Stomach smooth muscle (tissue), 2 donors: ENCODE results near the gene RUNDC1.

Experiments
- H3K27ac ChIP-seq: one replicate; pipeline ENCODE4 v1.7.0; 2013; ENCODE audit warnings: mild to moderate bottlenecking, low read length, inconsistent platforms
- H3K27me3 ChIP-seq, 2 donors: one replicate each; pipeline ENCODE4 v1.7.0; 2013; ENCODE audit warnings: low read length in 2 of 2; ENCODE audit not compliant: insufficient read depth in 2 of 2, control insufficient read depth in 1 of 2
- H3K36me3 ChIP-seq, 2 donors: one replicate each; pipeline ENCODE4 v1.7.0; 2013; ENCODE audit warnings: low read length in 2 of 2; ENCODE audit not compliant: control insufficient read depth in 2 of 2, insufficient read depth in 2 of 2
- H3K4me1 ChIP-seq: one replicate; pipeline ENCODE4 v1.7.0; 2013; ENCODE audit warnings: low read length; ENCODE audit not compliant: control insufficient read depth, insufficient read depth
- H3K4me3 ChIP-seq, 2 donors: one replicate each; pipeline ENCODE4 v1.7.0; 2013; ENCODE audit warnings: low read length in 2 of 2
- H3K9ac ChIP-seq, 2 donors: one replicate each; pipeline ENCODE4 v1.7.0; 2013; ENCODE audit warnings: low read length in 2 of 2, mild to moderate bottlenecking in 1 of 2
- H3K9me3 ChIP-seq, 2 donors: one replicate each; pipeline ENCODE4 v1.7.0; 2013; ENCODE audit warnings: low read length in 2 of 2; ENCODE audit not compliant: control insufficient read depth in 2 of 2
- donor health status: healthy.
- donor health status: Pancreatic carcinoma.

RUNDC1 gene

GRCh38 chr17:43028221-43028861 is 48.0 kb downstream of the RUNDC1 start:
- H3K27me3 ChIP-seq = no peaks in the 10 kb centered on the region
- H3K4me3 ChIP-seq = no peak overlapping the region
- no peak overlapping the region for H3K27ac ChIP-seq
- H3K9me3 ChIP-seq = no peaks in the 10 kb centered on the region
- peaks cover 9% of the 10 kb centered on the region for H3K4me1 ChIP-seq
- no peak overlapping the region for H3K9ac ChIP-seq
- no peaks in the 10 kb centered on the region for H3K36me3 ChIP-seq

- peaks cover 3% of the 10 kb centered on the region for H3K4me1 ChIP-seq
- no peak overlapping the region for H3K27ac ChIP-seq
- no peaks in the 10 kb centered on the region for H3K27me3 ChIP-seq
- no peak overlapping the region for H3K4me3 ChIP-seq
- H3K36me3 ChIP-seq = no peaks in the 10 kb centered on the region
- no peaks in the 10 kb centered on the region for H3K9me3 ChIP-seq
- H3K9ac ChIP-seq = no peak overlapping the region
Measured at GRCh38 chr17:43030137-43030767, 49.9 kb downstream of the RUNDC1 start.

GRCh38 chr17:43031666-43032065 is 51.3 kb downstream of the RUNDC1 start:
- no peak overlapping the region for H3K27ac ChIP-seq
- no peaks in the 10 kb centered on the region for H3K27me3 ChIP-seq
- H3K9me3 ChIP-seq = no peaks in the 10 kb centered on the region
- no peaks in the 10 kb centered on the region for H3K36me3 ChIP-seq
- H3K4me1 ChIP-seq = no peaks in the 10 kb centered on the region
- H3K4me3 ChIP-seq = no peak overlapping the region
- no peak overlapping the region for H3K9ac ChIP-seq

GRCh38 chr17:43033948-43034881 is 53.9 kb downstream of the RUNDC1 start:
- Histone ChIP-seq H3K9me3 (no peaks in the 10 kb centered on the region), H3K9ac (no peak overlapping the region), H3K36me3 (no peaks in the 10 kb centered on the region), H3K27ac (no peak overlapping the region), H3K4me1 (no peaks in the 10 kb centered on the region), H3K27me3 (no peaks in the 10 kb centered on the region), H3K4me3 (no peak overlapping the region)

GRCh38 chr17:43034894-43035293 is 54.5 kb downstream of the RUNDC1 start:
- H3K9me3 ChIP-seq = no peaks in the 10 kb centered on the region
- H3K4me1 ChIP-seq = no peaks in the 10 kb centered on the region
- H3K36me3 ChIP-seq = no peaks in the 10 kb centered on the region
- H3K9ac ChIP-seq = no peak overlapping the region
- no peak overlapping the region for H3K27ac ChIP-seq
- H3K27me3 ChIP-seq = no peaks in the 10 kb centered on the region
- H3K4me3 ChIP-seq = no peak overlapping the region

GRCh38 chr17:43039646-43040045 is 59.3 kb downstream of the RUNDC1 start:
- Histone ChIP-seq H3K27me3 (no peaks in the 10 kb centered on the region), H3K4me1 (no peaks in the 10 kb centered on the region), H3K4me3 (no peak overlapping the region), H3K9me3 (no peaks in the 10 kb centered on the region), H3K9ac (no peak overlapping the region), H3K36me3 (no peaks in the 10 kb centered on the region), H3K27ac (no peak overlapping the region)

- no peak overlapping the region for H3K9ac ChIP-seq
Measured at GRCh38 chr17:43040655-43041054, 60.3 kb downstream of the RUNDC1 start.

GRCh38 chr17:43042025-43042628 is 61.8 kb downstream of the RUNDC1 start:
- Histone ChIP-seq H3K27ac (no peak overlapping the region), H3K4me3 (no peak overlapping the region), H3K9me3 (no peaks in the 10 kb centered on the region), H3K27me3 (no peaks in the 10 kb centered on the region), H3K36me3 (peaks cover 0 to 3% of the 10 kb centered on the region in 2 donors), H3K4me1 (no peaks in the 10 kb centered on the region), H3K9ac (no peak overlapping the region)

More at GRCh38 chr17:43040655-43041054, 60.3 kb downstream of the RUNDC1 start:
- H3K4me3 ChIP-seq = no peak overlapping the region
- peaks cover 0 to 3% of the 10 kb centered on the region in 2 donors for H3K36me3 ChIP-seq
- H3K27ac ChIP-seq = no peak overlapping the region
- no peaks in the 10 kb centered on the region for H3K27me3 ChIP-seq
- H3K9me3 ChIP-seq = no peaks in the 10 kb centered on the region
- H3K4me1 ChIP-seq = no peaks in the 10 kb centered on the region
